ENCODE results near the gene KDELR3.

GRCh38 chr22:38456272-38456835, 11.5 kb upstream of the KDELR3 start:
- no peak for TF ChIP-seq POLR2AphosphoS5 (IDR thresholded peaks at IDR 0.05; ENCODE audit: low read depth)
- TF ChIP-seq, protein P1, sequence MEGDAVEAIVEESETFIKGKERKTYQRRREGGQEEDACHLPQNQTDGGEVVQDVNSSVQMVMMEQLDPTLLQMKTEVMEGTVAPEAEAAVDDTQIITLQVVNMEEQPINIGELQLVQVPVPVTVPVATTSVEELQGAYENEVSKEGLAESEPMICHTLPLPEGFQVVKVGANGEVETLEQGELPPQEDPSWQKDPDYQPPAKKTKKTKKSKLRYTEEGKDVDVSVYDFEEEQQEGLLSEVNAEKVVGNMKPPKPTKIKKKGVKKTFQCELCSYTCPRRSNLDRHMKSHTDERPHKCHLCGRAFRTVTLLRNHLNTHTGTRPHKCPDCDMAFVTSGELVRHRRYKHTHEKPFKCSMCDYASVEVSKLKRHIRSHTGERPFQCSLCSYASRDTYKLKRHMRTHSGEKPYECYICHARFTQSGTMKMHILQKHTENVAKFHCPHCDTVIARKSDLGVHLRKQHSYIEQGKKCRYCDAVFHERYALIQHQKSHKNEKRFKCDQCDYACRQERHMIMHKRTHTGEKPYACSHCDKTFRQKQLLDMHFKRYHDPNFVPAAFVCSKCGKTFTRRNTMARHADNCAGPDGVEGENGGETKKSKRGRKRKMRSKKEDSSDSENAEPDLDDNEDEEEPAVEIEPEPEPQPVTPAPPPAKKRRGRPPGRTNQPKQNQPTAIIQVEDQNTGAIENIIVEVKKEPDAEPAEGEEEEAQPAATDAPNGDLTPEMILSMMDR (conservative IDR thresholded peaks at IDR 0.05; ENCODE audit: low read depth in 2 of 2), result no peak
- TF ChIP-seq, protein P2, sequence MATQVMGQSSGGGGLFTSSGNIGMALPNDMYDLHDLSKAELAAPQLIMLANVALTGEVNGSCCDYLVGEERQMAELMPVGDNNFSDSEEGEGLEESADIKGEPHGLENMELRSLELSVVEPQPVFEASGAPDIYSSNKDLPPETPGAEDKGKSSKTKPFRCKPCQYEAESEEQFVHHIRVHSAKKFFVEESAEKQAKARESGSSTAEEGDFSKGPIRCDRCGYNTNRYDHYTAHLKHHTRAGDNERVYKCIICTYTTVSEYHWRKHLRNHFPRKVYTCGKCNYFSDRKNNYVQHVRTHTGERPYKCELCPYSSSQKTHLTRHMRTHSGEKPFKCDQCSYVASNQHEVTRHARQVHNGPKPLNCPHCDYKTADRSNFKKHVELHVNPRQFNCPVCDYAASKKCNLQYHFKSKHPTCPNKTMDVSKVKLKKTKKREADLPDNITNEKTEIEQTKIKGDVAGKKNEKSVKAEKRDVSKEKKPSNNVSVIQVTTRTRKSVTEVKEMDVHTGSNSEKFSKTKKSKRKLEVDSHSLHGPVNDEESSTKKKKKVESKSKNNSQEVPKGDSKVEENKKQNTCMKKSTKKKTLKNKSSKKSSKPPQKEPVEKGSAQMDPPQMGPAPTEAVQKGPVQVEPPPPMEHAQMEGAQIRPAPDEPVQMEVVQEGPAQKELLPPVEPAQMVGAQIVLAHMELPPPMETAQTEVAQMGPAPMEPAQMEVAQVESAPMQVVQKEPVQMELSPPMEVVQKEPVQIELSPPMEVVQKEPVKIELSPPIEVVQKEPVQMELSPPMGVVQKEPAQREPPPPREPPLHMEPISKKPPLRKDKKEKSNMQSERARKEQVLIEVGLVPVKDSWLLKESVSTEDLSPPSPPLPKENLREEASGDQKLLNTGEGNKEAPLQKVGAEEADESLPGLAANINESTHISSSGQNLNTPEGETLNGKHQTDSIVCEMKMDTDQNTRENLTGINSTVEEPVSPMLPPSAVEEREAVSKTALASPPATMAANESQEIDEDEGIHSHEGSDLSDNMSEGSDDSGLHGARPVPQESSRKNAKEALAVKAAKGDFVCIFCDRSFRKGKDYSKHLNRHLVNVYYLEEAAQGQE (IDR thresholded peaks at IDR 0.05; ENCODE audit: unreplicated experiment), result no peak
- TF ChIP-seq ETS1 (IDR thresholded peaks at IDR 0.05), result no peak
- no peak for TF ChIP-seq EZH2 (IDR thresholded peaks at IDR 0.05; ENCODE audit: low read depth, unreplicated experiment)
- no peak for TF ChIP-seq ZNF331 (CRISPR knock-in tag; IDR thresholded peaks at IDR 0.05; ENCODE audit: low read depth)
- TF ChIP-seq EZH2phosphoT487 (IDR thresholded peaks at IDR 0.05; ENCODE audit: unreplicated experiment), result no peak
- no peak for TF ChIP-seq JUNB (IDR thresholded peaks at IDR 0.05; ENCODE audit: unreplicated experiment)
